ENCODE data around the gene RPL27.
A peak's percentile ranks its signal among the peaks of the same experiment; 100 is the strongest.
"Not testable (repeated sequence)": the region's sequence is repeated elsewhere in the genome, so short reads cannot be mapped to it uniquely, and the experiment has no call there.

RPL27 gene

DNA sequence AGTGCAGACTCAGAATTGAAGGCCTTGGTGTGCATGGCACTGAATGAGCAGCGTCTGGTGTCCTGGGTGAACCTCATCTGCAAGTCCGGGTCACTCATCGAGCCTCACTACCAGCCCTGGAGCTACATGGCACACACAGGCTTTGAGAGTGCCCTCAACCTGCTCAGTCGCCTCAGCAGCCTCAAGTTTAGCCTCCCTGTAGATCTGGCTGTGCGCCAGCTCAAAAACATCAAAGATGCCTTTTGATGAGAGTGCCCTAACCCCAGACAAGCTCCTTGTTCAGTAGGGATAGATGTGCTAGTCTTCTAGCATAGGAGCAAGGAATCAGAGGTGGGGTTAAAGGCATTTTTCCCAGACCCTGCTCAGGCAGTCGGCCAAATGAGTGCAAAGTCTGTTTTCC is 6.7 kb upstream of the RPL27 start:
- Histone ChIP-seq H3K9me3 (ENCODE audit: control extremely low read depth in 1 of 5, control insufficient read depth in 4 of 5, insufficient read depth in 2 of 5, low read depth in 1 of 5, low read length in 4 of 5) (no peaks in the 10 kb centered on the region), H3K27ac (ENCODE audit: insufficient read depth in 1 of 2, low read depth in 1 of 2, low read length in 2 of 2, poor library complexity in 1 of 2, severe bottlenecking in 2 of 2) (no peak overlapping the region), H3K4me3 (ENCODE audit: control insufficient read depth in 1 of 7, extremely low read depth in 1 of 7, insufficient read depth in 4 of 7, low read depth in 2 of 7, low read length in 6 of 7) (no peak overlapping the region), H3K36me3 (ENCODE audit: control insufficient read depth in 4 of 4, insufficient read depth in 4 of 4, low read length in 3 of 4) (peaks cover 26 to 66% (median 52%) of the 10 kb centered on the region in 4 experiments), H3K27me3 (replicated peaks in 2 of 5; ENCODE audit: control insufficient read depth in 4 of 5, insufficient read depth in 5 of 5, low read length in 4 of 5) (no peaks in the 10 kb centered on the region), H3K4me1 (ENCODE audit: control extremely low read depth in 1 of 4, control insufficient read depth in 4 of 4, insufficient read depth in 4 of 4, low read length in 3 of 4) (no peaks in the 10 kb centered on the region)
- DNase-seq = no peak
- ChIA-PET CTCF (interaction anchor here (1.5 to 1.8 kb wide), 3 partner anchors 15 to 63 kb away, joined by 4 read pairs; partner anchors contain the start of genes AARSD1 and IFI35), POLR2A (no interaction called here)
- 96% methylated on average over 6 of the region's 6 CpGs for whole genome bisulfite sequencing (ENCODE audit: insufficient coverage)

- Histone ChIP-seq H3K27ac (ENCODE audit: insufficient read depth in 1 of 2, low read depth in 1 of 2, low read length in 2 of 2, poor library complexity in 1 of 2, severe bottlenecking in 2 of 2) (no peak overlapping the region), H3K36me3 (ENCODE audit: control insufficient read depth in 4 of 4, insufficient read depth in 4 of 4, low read length in 3 of 4) (peaks cover 24 to 56% (median 45%) of the 10 kb centered on the region in 4 experiments), H3K9me3 (ENCODE audit: control extremely low read depth in 1 of 5, control insufficient read depth in 4 of 5, insufficient read depth in 2 of 5, low read depth in 1 of 5, low read length in 4 of 5) (no peaks in the 10 kb centered on the region), H3K4me3 (ENCODE audit: control insufficient read depth in 1 of 7, extremely low read depth in 1 of 7, insufficient read depth in 4 of 7, low read depth in 2 of 7, low read length in 6 of 7) (no peak overlapping the region), H3K27me3 (replicated peaks in 2 of 5; ENCODE audit: control insufficient read depth in 4 of 5, insufficient read depth in 5 of 5, low read length in 4 of 5) (no peaks in the 10 kb centered on the region), H3K4me1 (ENCODE audit: control extremely low read depth in 1 of 4, control insufficient read depth in 4 of 4, insufficient read depth in 4 of 4, low read length in 3 of 4) (peaks cover 0 to 11% (median 6%) of the 10 kb centered on the region in 4 experiments)
- 100% methylated on average over 4 of the region's 5 CpGs for WGBS (ENCODE audit: insufficient coverage)
- DNase-seq = no peak
- POLR2A ChIA-PET = interaction anchor here (0.7 kb wide), 1 partner anchor 38 kb away, joined by 3 read pairs; no protein-coding TSS in a partner anchor
- CTCF ChIA-PET = interaction anchor here (1.0 to 1.8 kb wide), 2 partner anchors 8 to 64 kb away, joined by 3 to 4 read pairs; no protein-coding TSS in a partner anchor
Measured at GRCh38 chr17:42992872-42993271, 5.3 kb upstream of the RPL27 start.

DNA sequence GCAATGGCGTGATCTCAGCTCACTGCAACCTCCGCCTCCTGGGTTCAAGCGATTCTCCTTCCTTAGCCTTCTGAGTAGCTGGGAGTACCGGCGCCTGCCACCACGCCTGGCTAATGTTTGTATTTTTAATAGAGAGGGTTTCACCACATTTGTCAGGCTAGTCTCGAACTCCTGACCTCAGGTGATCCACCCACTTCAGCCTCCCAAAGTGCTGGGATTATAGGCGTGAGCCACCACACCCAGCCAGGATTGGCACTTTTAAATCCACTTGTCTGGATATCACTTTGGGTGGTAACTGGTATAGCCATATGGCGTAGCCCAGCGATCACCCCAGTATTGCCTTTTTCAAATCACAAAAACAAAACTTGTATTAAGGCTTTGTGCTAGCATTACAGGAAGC is 4.3 kb upstream of the RPL27 start:
- not testable (repeated sequence) for H3K9me3 ChIP-seq (ENCODE audit: control extremely low read depth in 1 of 5, control insufficient read depth in 4 of 5, insufficient read depth in 2 of 5, low read depth in 1 of 5, low read length in 4 of 5); H3K27me3 ChIP-seq (replicated peaks in 2 of 5; ENCODE audit: control insufficient read depth in 4 of 5, insufficient read depth in 5 of 5, low read length in 4 of 5); H3K4me3 ChIP-seq (ENCODE audit: control insufficient read depth in 1 of 7, extremely low read depth in 1 of 7, insufficient read depth in 4 of 7, low read depth in 2 of 7, low read length in 6 of 7); H3K27ac ChIP-seq (ENCODE audit: insufficient read depth in 1 of 2, low read depth in 1 of 2, low read length in 2 of 2, poor library complexity in 1 of 2, severe bottlenecking in 2 of 2); DNase-seq
- 100% methylated on average over 9 of the region's 10 CpGs for WGBS (ENCODE audit: insufficient coverage)
- ChIA-PET POLR2A (interaction anchor here (0.6 kb wide), 1 partner anchor 30 kb away, joined by 8 read pairs; no protein-coding TSS in a partner anchor), CTCF (interaction anchor here (1.0 kb wide), 1 partner anchor 9 kb away, joined by 3 read pairs; no protein-coding TSS in a partner anchor)
- Histone ChIP-seq H3K36me3 (ENCODE audit: control insufficient read depth in 4 of 4, insufficient read depth in 4 of 4, low read length in 3 of 4) (peaks cover 20 to 46% (median 40%) of the 10 kb centered on the region in 4 experiments), H3K4me1 (ENCODE audit: control extremely low read depth in 1 of 4, control insufficient read depth in 4 of 4, insufficient read depth in 4 of 4, low read length in 3 of 4) (peaks cover 1 to 11% (median 8%) of the 10 kb centered on the region in 4 experiments)

- H3K4me3 ChIP-seq (ENCODE audit: control insufficient read depth in 1 of 7, extremely low read depth in 1 of 7, insufficient read depth in 4 of 7, low read depth in 2 of 7, low read length in 6 of 7) = peak overlapping the region in 6 of 7 experiments; percentile 25 to 93 (median 72)
- ChIA-PET POLR2A (interaction anchor here (0.6 to 1.5 kb wide), 12 partner anchors 10 to 604 kb away, joined by 3 to 11 read pairs (median 3); partner anchors contain the start of genes AARSD1 and NBR1), CTCF (interaction anchor here (0.8 to 2.8 kb wide), 11 partner anchors 9 to 153 kb away, joined by 3 to 12 read pairs (median 4); partner anchors contain the start of genes AARSD1, AOC2, IFI35 and RUNDC1)
- H3K36me3 ChIP-seq (ENCODE audit: control insufficient read depth in 4 of 4, insufficient read depth in 4 of 4, low read length in 3 of 4) = peaks cover 7 to 47% (median 38%) of the 10 kb centered on the region in 4 experiments
- no peak for DNase-seq
- 36% methylated on average over 2 of the region's 5 CpGs for WGBS (ENCODE audit: insufficient coverage)
- H3K4me1 ChIP-seq (ENCODE audit: control extremely low read depth in 1 of 4, control insufficient read depth in 4 of 4, insufficient read depth in 4 of 4, low read length in 3 of 4) = peaks cover 4 to 27% (median 19%) of the 10 kb centered on the region in 4 experiments
- H3K27me3 ChIP-seq (replicated peaks in 2 of 5; ENCODE audit: control insufficient read depth in 4 of 5, insufficient read depth in 5 of 5, low read length in 4 of 5) = no peaks in the 10 kb centered on the region
- no peaks in the 10 kb centered on the region for H3K9me3 ChIP-seq (ENCODE audit: control extremely low read depth in 1 of 5, control insufficient read depth in 4 of 5, insufficient read depth in 2 of 5, low read depth in 1 of 5, low read length in 4 of 5)
- H3K27ac ChIP-seq (ENCODE audit: insufficient read depth in 1 of 2, low read depth in 1 of 2, low read length in 2 of 2, poor library complexity in 1 of 2, severe bottlenecking in 2 of 2) = peak overlapping the region in 1 of 2 experiments; percentile 64
Measured at GRCh38 chr17:42997390-42997983, 732 bp upstream of the RPL27 start.

- no peak for DNase-seq
- Histone ChIP-seq H3K27me3 (replicated peaks in 2 of 5; ENCODE audit: control insufficient read depth in 4 of 5, insufficient read depth in 5 of 5, low read length in 4 of 5) (no peaks in the 10 kb centered on the region), H3K9me3 (ENCODE audit: control extremely low read depth in 1 of 5, control insufficient read depth in 4 of 5, insufficient read depth in 2 of 5, low read depth in 1 of 5, low read length in 4 of 5) (no peaks in the 10 kb centered on the region), H3K36me3 (ENCODE audit: control insufficient read depth in 4 of 4, insufficient read depth in 4 of 4, low read length in 3 of 4) (peaks cover 2 to 50% (median 38%) of the 10 kb centered on the region in 4 experiments), H3K27ac (ENCODE audit: insufficient read depth in 1 of 2, low read depth in 1 of 2, low read length in 2 of 2, poor library complexity in 1 of 2, severe bottlenecking in 2 of 2) (peak overlapping the region; percentile 97 to 99), H3K4me1 (ENCODE audit: control extremely low read depth in 1 of 4, control insufficient read depth in 4 of 4, insufficient read depth in 4 of 4, low read length in 3 of 4) (peaks cover 4 to 27% (median 19%) of the 10 kb centered on the region in 4 experiments), H3K4me3 (ENCODE audit: control insufficient read depth in 1 of 7, extremely low read depth in 1 of 7, insufficient read depth in 4 of 7, low read depth in 2 of 7, low read length in 6 of 7) (peak overlapping the region; percentile 75 to 97 (median 93))
- ChIA-PET POLR2A (interaction anchor here (0.5 to 1.5 kb wide), 4 partner anchors 8 to 369 kb away, joined by 3 to 11 read pairs (median 4); partner anchors contain the start of gene AARSD1), CTCF (interaction anchor here (0.8 to 2.8 kb wide), 5 partner anchors 9 to 155 kb away, joined by 3 to 12 read pairs (median 9); partner anchors contain the start of gene AOC2)
- 27% methylated on average over 7 of the region's 10 CpGs for WGBS (ENCODE audit: insufficient coverage)
Measured at GRCh38 chr17:42999003-42999525, 845 bp downstream of the RPL27 start.

DNA sequence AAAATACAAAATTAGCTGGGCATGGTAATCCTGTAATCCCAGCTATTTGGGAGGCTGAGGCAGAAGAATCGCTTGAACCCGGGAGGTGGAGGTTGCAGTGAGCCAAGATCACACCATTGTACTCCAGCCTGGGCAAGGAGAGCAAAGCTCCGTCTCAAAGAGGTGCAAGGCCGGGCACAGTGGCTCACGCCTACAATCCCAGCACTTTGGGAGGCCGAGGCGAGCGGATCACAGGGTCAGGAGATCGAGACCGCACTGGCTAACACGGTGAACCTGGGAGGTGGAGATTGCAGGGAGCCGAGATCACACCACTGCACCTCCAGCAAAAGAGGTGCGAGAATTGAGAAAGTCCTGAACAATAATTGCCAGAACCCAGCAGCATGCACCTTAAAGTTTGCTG is 2.7 kb downstream of the RPL27 start:
- peaks cover 4 to 27% (median 19%) of the 10 kb centered on the region in 4 experiments for H3K4me1 ChIP-seq (ENCODE audit: control extremely low read depth in 1 of 4, control insufficient read depth in 4 of 4, insufficient read depth in 4 of 4, low read length in 3 of 4)
- 97% methylated on average over 13 of the region's 13 CpGs for WGBS (ENCODE audit: insufficient coverage)
- H3K4me3 ChIP-seq (ENCODE audit: control insufficient read depth in 1 of 7, extremely low read depth in 1 of 7, insufficient read depth in 4 of 7, low read depth in 2 of 7, low read length in 6 of 7); POLR2A ChIA-PET; H3K27me3 ChIP-seq (replicated peaks in 2 of 5; ENCODE audit: control insufficient read depth in 4 of 5, insufficient read depth in 5 of 5, low read length in 4 of 5); DNase-seq; H3K9me3 ChIP-seq (ENCODE audit: control extremely low read depth in 1 of 5, control insufficient read depth in 4 of 5, insufficient read depth in 2 of 5, low read depth in 1 of 5, low read length in 4 of 5): not testable (repeated sequence)
- CTCF ChIA-PET = interaction anchor here (1.0 to 1.3 kb wide), 2 partner anchors 18 to 21 kb away, joined by 4 to 5 read pairs; partner anchors contain the start of gene VAT1
- H3K27ac ChIP-seq (ENCODE audit: insufficient read depth in 1 of 2, low read depth in 1 of 2, low read length in 2 of 2, poor library complexity in 1 of 2, severe bottlenecking in 2 of 2) = peak overlapping the region in 1 of 2 experiments; percentile 61
- H3K36me3 ChIP-seq (ENCODE audit: control insufficient read depth in 4 of 4, insufficient read depth in 4 of 4, low read length in 3 of 4) = peaks cover 4 to 44% (median 35%) of the 10 kb centered on the region in 4 experiments
